ENCODE results near the gene RASSF4.
"Not testable (repeated sequence)": the region's sequence is repeated elsewhere in the genome, so short reads cannot be mapped to it uniquely, and the experiment has no call there.

RASSF4 gene

DNA sequence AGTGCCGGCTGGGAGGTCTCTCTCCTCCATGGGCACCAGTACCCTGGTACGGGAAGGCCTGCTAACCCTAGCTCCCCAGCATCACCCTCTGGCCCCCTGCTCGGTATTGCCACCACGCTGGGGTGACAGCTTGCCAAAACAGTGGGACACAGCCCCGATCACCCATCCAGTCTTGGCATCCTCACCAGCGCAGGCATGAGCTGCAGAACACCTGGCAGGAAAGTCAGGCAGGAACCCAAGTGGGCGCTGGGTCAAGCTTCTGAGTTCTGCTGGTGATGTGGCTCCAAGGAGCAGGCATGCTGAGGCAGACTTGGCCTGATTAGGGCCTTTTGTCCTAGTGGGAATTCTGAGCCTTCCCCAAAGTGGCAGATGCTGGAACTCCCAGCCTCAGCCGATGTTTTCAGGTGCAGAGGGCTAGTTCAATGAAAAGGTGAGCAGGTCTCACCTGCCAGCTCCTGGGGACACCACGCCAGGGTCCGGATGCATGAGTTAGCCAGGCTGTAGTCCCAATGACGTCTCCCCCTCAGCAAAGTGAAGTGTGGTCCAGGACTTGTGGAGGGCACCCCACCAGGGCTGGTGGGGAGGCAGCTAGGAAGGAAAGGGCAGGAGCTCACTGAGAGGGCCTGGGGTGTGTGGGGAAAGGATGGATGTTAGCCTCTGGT lies 32.6 kb downstream of the RASSF4 start:
- DNase-seq: peak; percentile 19

- no peak for DNase-seq
Observed at GRCh38 chr10:44992732-44993225, 33.2 kb downstream of the RASSF4 start.

DNA sequence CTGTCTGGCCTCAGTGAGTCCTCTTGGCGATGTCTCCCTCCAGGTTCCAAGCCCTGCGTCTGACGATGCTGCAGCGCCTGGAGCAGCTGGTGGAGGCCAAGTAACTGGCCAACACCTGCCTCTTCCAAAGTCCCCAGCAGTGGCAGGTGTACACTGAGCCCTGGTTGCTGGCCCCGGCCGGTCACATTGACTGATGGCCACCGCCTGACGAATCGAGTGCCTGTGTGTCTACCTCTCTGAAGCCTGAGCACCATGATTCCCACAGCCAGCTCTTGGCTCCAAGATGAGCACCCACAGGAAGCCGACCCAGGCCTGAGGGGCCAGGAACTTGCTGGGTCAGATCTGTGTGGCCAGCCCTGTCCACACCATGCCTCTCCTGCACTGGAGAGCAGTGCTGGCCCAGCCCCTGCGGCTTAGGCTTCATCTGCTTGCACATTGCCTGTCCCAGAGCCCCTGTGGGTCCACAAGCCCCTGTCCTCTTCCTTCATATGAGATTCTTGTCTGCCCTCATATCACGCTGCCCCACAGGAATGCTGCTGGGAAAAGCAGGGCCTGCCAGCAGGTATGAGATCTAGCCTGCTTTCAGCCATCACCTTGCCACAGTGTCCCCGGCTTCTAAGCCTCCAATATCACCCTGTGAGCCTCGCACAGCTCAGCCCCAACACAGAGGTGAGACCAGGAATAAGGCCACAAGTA lies 33.8 kb downstream of the RASSF4 start:
- DNase-seq: no peak

DNA sequence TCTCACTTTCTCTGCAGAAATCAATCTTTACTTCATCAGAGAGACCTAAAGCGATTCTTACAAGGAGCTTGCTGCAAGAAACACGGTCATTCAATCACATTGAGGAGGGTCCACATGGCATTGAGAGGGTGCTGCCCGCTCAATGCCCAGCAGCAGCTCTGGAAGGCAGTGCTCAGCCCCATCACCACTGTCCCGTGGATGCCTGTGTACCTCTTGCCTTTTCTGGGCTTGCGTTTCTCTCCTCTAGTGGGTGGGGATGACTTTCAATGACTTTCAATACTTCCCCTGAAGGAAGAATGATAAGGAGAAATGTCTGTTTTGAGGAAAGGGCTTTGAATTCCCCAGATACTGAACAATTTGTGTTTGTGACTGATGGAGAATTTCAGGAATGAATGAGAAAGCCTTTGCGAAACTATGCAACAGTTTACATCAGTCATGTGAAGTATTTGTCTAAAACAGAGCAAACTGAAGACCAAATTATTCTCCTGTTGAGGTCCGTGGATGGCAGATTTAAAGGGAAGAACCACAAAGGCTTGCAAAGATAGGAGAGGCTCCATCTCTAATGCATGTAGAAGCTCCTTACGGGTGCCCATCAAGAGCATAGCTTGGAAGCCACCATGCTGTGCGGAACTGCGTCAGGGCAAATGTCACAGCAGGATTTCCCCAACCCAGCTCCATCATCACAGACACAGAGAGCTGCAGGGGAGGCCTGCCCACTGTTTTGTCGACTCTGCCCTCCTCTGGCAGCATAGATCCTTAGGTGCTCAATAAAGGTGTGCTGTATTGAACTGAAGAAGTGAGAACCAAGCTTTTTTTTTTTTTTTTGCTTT lies 34.5 kb downstream of the RASSF4 start:
- DNase-seq: no peak

GRCh38 chr10:44994752-44995530 lies 35.3 kb downstream of the RASSF4 start:
- no peak for DNase-seq

- DNase-seq: no peak
Observed at GRCh38 chr10:44995581-44995913, 35.9 kb downstream of the RASSF4 start.

GRCh38 chr10:44995914-44996669 lies 36.5 kb downstream of the RASSF4 start:
- peak; percentile 49 for DNase-seq

DNA sequence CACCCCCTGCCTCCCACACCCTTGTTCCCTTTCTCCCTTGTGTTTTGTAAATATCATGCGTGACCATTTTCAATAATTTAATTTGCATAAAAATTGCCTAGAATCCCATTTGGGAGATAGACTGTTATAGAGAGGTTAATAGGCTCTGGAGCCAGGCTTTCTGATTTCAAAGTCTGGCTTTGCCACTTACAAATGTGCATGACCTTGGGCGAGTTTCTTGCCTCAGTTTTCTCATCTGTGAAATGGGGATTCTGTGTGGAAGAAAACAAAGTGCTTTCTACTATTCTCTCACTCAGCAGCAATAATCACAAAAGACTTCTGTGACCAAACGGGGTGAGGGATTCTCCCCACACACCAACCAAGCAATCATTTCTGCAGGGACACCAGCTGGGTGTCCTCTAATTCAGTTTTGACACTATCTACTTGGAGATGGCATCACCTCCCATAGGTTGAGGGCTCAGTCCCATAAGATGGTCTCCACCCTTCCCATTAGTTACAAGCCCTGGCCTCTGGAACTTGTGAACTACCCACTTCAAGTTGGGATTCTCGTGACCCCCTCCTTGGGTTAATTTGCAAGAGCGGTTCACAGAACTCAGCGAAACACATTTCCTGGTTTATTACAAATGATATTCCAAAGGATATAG lies 37.6 kb downstream of the RASSF4 start:
- no peak for DNase-seq

DNA sequence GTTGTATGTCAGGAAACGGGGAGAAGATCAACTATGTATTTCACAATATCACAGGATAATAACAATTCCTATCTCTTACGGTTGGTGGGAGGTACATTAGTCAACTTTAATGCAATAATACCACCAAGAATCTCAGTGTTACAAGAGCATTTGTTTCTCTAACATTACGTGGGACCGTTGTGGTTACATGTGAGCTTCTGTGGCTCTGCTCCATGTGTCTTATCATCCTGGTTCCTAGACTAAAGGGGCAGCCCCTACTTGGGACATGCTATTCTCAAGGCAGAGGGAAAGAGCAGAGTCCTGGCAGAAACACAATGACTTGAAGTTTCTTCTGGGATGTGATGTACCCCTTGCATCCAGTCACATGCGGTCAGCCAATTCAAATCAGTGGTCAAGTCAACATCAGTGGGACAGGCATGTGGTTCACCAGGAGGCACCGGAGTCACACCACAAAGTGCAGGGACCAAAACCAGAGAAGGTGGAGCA lies 38.6 kb downstream of the RASSF4 start:
- peak; percentile 34 for DNase-seq

DNA sequence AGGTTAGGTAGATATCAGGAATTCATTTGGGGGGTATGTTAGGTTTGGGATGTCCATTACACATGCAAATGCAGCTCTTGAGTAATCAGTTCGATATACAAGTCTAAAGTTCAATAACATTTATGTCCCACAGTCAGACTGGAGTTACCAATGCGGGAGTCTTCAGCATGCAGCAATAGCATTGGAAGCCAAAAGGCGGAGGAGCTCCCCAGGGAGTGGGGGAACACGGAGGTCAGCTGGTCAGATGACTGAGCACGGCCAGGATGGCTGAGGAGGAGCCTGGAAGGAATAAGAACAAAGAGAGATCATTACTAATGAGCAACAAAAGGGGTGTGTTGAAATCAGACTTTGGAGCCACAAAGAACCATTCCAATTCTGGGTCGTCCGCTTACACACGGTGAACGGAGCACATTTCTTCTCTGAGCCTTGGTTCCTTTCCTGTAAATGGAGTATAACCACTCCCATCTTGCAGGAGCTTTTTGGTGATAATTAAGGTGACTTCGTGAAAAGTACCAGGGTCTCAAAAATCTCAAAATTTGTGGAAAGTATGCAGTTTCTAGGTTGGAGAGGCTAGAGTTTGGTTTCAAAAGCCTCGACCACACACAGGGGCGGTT lies 40.6 kb downstream of the RASSF4 start:
- DNase-seq: peak; percentile 61

- DNase-seq: peak; percentile 90
Observed at GRCh38 chr10:45000752-45001380, 41.3 kb downstream of the RASSF4 start, which contains the start of gene ZNF22. Gene ZNF22, plus strand, starts transcription at chr10:45000923. Its CDS starts 2,446 bp downstream, at chr10:45003369.

DNA sequence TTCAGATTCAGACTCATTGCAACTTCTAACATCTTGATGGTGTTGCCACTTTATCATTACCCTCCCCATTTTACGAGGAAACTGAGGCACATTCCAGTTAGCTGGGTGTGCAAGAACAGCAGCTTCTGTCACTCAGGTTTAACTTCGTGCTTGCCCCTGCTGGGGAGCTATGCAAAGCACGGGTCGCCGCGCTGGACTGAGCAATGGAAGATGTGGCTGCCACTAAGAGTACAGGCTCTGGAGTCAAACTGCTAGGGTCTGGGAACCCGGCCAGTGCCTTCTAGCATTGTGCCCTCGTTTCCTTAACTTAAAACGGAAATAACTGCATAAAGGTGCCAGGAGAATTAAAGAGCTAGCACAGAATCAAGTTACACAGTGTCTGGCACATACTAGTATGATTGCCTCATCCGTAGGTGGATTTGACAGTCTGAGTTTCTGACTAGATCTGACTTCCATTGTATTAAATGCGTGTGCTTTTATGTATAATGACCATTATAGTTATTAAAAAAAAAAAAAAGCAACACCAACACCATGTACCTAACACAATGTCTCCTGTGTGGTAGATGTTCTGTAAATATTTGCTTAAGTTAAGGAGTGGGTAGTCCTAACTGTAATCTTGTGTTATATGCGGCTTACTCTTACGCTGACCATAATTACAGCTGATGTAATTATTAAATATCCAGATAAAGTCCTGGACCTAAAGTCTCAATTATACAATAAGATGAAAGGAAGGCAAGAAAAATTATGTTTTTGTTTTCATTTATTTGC lies 42.0 kb downstream of the RASSF4 start:
- peak; percentile 79 for DNase-seq

GRCh38 chr10:45003432-45004000 lies 43.9 kb downstream of the RASSF4 start:
- DNase-seq: no peak

GRCh38 chr10:45004661-45005060 lies 45.1 kb downstream of the RASSF4 start:
- DNase-seq: no peak

DNA sequence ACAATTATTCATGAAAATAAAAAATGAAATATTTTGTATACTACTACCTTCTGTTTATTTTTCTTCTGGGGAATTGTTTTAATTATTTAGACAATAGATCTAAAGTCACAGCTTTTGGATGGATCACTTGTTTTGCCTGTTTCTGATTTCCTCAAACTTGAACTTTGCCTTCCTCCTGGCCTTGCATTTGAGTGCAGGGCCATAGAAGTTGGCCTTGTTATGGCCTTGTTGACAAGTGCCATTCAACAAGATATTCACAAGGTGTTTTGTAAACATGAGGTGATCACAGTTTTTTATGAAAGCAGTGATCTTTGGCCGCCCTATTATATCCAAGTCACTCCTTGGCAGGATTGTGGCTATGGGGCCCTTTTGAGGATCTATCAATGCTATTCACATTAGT lies 45.7 kb downstream of the RASSF4 start:
- DNase-seq: no peak

- no peak for DNase-seq
Observed at GRCh38 chr10:45006276-45007030, 46.9 kb downstream of the RASSF4 start.

DNA sequence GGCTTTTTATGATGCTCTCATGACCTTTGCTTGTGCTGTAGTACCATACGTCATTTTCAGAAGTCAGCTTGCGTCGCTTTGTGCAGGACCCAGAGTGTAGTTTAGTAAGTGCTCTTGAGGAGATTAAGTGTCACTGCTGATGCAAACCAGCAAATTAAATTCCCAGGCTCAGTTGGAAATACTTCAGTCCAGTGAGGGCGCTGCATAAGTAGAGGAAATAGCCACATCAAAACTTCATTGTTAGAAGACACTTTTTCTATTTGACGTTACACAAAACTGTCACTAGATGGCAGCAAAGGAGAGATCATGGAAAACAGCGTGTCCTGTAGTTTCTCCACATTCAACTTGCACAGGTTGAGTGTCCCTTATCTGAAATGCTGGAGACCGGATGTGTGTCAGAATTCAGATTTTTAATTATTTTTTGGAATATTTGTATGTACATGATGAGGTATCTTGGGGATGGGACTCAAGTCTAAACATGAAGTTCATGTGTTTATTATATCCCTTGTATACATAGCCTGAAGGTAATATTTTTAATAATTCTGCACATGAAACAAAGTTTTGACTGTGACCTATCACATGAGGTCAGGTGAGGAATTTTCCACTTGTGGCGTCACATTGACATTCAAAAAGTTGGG lies 49.0 kb downstream of the RASSF4 start:
- peak; percentile 43 for DNase-seq

- DNase-seq: not testable (repeated sequence)
Observed at GRCh38 chr10:45014557-45014956, 55.0 kb downstream of the RASSF4 start.
